HEK293 (cell line): ENCODE results near the gene ACSL5.

Source experiments
- TCF7L2 ChIP-seq: IDR thresholded peaks from 2 replicates; pipeline ENCODE4 v1.6.1; 2011; ENCODE audit warnings: low read depth, mild to moderate bottlenecking, inconsistent platforms, low read length, moderate library complexity, borderline replicate concordance
- ZBTB26 ChIP-seq: fragments of 450-650 bp; formaldehyde crosslinking; optimal IDR thresholded peaks from 2 replicates; pipeline ENCODE3; 2016; ENCODE audit warnings: missing biosample characterization, mild to moderate bottlenecking, missing genetic modification characterization
- ZBTB44 ChIP-seq: fragments of 450-650 bp; IDR thresholded peaks from 2 replicates; pipeline ENCODE4 v1.5.1; 2018; ENCODE audit warnings: missing biosample characterization, mild to moderate bottlenecking, missing genetic modification characterization
- ZNF311 ChIP-seq: fragments of 450-650 bp; formaldehyde crosslinking; IDR thresholded peaks from 2 replicates; pipeline ENCODE4 v1.5.1; 2017; ENCODE audit warnings: missing biosample characterization, missing genetic modification characterization, borderline replicate concordance
- TF ChIP-seq, protein P1 (sequence below): fragments of 450-650 bp; formaldehyde crosslinking; IDR thresholded peaks from 2 replicates; pipeline ENCODE4 v1.5.1; 2016; ENCODE audit warnings: missing biosample characterization, missing genetic modification characterization
- TF ChIP-seq, protein P2 (sequence below): fragments of 450-650 bp; formaldehyde crosslinking; IDR thresholded peaks from 2 replicates; pipeline ENCODE4 v1.5.1; 2016; ENCODE audit warnings: missing biosample characterization, missing genetic modification characterization

DNA sequence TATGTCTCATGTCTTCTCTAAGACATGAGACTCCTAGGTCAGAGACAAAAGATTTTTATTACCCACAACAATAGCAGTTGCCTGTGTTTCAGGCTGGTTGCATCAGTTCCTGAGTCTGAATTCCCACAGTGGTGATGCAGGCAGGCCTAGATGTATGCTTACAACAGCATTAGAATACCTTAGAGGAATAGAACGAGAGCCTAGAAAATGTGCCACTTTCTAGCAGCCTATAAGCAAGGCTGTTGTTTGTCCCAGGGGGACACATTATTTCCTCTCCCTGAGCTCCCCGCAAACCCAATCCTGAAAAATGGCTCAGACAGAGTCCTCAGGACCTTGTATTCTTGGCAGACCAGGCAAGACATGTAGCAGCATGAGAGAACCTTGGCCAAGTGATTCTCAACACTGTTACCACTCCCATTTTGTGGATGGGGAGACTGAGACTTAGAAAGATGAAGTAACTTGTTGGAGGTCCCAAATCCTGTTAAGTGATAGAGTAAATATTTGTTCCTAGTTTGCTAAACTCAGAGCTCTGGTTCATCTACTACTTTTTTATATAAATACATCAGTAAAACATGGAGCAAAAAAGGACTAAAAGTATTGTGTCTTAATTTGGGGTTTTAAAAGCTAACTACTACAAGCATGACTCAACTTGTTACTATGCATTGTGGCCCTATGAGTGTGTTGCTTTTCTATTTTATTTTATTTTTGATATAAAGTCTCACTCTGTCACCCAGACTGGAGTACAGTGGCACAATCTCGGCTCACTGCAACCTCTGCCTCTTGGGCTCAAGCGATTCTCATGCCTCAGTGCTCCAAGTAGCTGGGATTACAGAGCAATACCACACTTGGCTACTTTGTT lies 87.3 kb downstream of the ACSL5 start:
- TF ChIP-seq, protein P1, sequence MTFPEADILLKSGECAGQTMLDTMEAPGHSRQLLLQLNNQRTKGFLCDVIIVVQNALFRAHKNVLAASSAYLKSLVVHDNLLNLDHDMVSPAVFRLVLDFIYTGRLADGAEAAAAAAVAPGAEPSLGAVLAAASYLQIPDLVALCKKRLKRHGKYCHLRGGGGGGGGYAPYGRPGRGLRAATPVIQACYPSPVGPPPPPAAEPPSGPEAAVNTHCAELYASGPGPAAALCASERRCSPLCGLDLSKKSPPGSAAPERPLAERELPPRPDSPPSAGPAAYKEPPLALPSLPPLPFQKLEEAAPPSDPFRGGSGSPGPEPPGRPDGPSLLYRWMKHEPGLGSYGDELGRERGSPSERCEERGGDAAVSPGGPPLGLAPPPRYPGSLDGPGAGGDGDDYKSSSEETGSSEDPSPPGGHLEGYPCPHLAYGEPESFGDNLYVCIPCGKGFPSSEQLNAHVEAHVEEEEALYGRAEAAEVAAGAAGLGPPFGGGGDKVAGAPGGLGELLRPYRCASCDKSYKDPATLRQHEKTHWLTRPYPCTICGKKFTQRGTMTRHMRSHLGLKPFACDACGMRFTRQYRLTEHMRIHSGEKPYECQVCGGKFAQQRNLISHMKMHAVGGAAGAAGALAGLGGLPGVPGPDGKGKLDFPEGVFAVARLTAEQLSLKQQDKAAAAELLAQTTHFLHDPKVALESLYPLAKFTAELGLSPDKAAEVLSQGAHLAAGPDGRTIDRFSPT = no peak
- TF ChIP-seq TCF7L2 (no peak), ZBTB26 (tag by site-specific recombination) (no peak), ZNF311 (tag by site-specific recombination) (no peak), ZBTB44 (no peak)
- TF ChIP-seq, protein P2, sequence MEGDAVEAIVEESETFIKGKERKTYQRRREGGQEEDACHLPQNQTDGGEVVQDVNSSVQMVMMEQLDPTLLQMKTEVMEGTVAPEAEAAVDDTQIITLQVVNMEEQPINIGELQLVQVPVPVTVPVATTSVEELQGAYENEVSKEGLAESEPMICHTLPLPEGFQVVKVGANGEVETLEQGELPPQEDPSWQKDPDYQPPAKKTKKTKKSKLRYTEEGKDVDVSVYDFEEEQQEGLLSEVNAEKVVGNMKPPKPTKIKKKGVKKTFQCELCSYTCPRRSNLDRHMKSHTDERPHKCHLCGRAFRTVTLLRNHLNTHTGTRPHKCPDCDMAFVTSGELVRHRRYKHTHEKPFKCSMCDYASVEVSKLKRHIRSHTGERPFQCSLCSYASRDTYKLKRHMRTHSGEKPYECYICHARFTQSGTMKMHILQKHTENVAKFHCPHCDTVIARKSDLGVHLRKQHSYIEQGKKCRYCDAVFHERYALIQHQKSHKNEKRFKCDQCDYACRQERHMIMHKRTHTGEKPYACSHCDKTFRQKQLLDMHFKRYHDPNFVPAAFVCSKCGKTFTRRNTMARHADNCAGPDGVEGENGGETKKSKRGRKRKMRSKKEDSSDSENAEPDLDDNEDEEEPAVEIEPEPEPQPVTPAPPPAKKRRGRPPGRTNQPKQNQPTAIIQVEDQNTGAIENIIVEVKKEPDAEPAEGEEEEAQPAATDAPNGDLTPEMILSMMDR (tag by site-specific recombination) = no peak
